PC-3 (cell line): ENCODE measurements around the gene MPC2. TPM values are rescaled to one million over a fixed set of nuclear protein-coding genes. Genes with fewer than 3 reads are reported as not detected.
"Not testable (repeated sequence)": the region's sequence is repeated elsewhere in the genome, so short reads cannot be mapped to it uniquely, and the experiment has no call there.

Experiments used
- ATAC-seq: fragments of 200-7000 bp; cut with Tn5 transposase; 2 replicates; pipeline ENCODE4 v1.9.1; 2020; ENCODE audit warnings: mild to moderate bottlenecking, moderate library complexity
- BruUV-seq: library from RNA; stranded (reverse); fragments of 400-500 nt; replicated peaks from 2 replicates; lab custom pipeline; 2021; lab: Mats Ljungman, UMichigan
- CTCF ChIA-PET: fragments of 300-600 bp; sonication (Branson Sonifier 250); formaldehyde crosslinking; loops from one replicate; lab custom pipeline; 2022; ENCODE audit warnings: antibody characterized with exemption; lab: Charles Lee
- POLR2A ChIA-PET: fragments of 300-600 bp; sonication (Branson Sonifier 250); formaldehyde crosslinking; loops from one replicate; lab custom pipeline; 2022; ENCODE audit warnings: antibody characterized with exemption; ENCODE audit not compliant: unreplicated experiment; lab: Charles Lee
- DNase-seq: peaks from one replicate; pipeline ENCODE4 v3.0.0-alpha.2; 2015
- H2AFZ ChIP-seq: fragments of 300-600 bp; sonication (generic); 2 replicates; pipeline ENCODE4 v1.6.0; 2016; ENCODE audit warnings: antibody characterized with exemption, low read length
- H3F3A ChIP-seq: fragments of 300-600 bp; sonication (generic); one replicate; pipeline ENCODE4 v1.6.0; 2017; ENCODE audit warnings: antibody characterized with exemption, low read length, control low read depth, mild to moderate bottlenecking; ENCODE audit not compliant: unreplicated experiment
- H3K27ac ChIP-seq: fragments of 300-600 bp; sonication (generic); 2 replicates; pipeline ENCODE4 v1.5.1; 2016; ENCODE audit warnings: mild to moderate bottlenecking, low read length
- H3K27me3 ChIP-seq: fragments of 300-600 bp; sonication (generic); 2 replicates; pipeline ENCODE4 v1.6.1; 2016; ENCODE audit warnings: low read length, mixed read lengths
- H3K36me3 ChIP-seq: fragments of 300-600 bp; sonication (generic); 2 replicates; pipeline ENCODE4 v1.6.1; 2016; ENCODE audit warnings: low read depth, mixed run types, low read length, mixed read lengths
- H3K4me1 ChIP-seq: fragments of 300-600 bp; sonication (generic); 2 replicates; pipeline ENCODE4 v1.5.1; 2016; ENCODE audit warnings: low read length; ENCODE audit not compliant: insufficient read depth
- H3K4me2 ChIP-seq: fragments of 300-600 bp; sonication (generic); 2 replicates; pipeline ENCODE4 v1.6.0; 2016; ENCODE audit warnings: low read length
- H3K4me3 ChIP-seq: fragments of 300-600 bp; sonication (generic); 2 replicates; pipeline ENCODE4 v1.5.1; 2016; ENCODE audit warnings: mild to moderate bottlenecking, low read length, mixed read lengths
- H3K79me2 ChIP-seq: fragments of 300-600 bp; sonication (generic); 2 replicates; pipeline ENCODE4 v1.6.1; 2017; ENCODE audit warnings: low read length, mixed read lengths
- H3K9ac ChIP-seq: fragments of 300-600 bp; sonication (generic); 2 replicates; pipeline ENCODE4 v1.6.0; 2016; ENCODE audit warnings: mild to moderate bottlenecking, low read length
- H3K9me2 ChIP-seq: fragments of 300-600 bp; sonication (generic); replicated peaks from 2 replicates; pipeline ENCODE4 v1.6.1; 2016; ENCODE audit warnings: mixed run types, low read length, mixed read lengths
- H3K9me3 ChIP-seq: fragments of 300-600 bp; sonication (generic); 2 replicates; pipeline ENCODE4 v1.6.1; 2016; ENCODE audit warnings: low read length, mixed read lengths
- H4K20me1 ChIP-seq: fragments of 300-600 bp; sonication (generic); 2 replicates; pipeline ENCODE4 v1.6.1; 2016; ENCODE audit warnings: low read length, mixed read lengths
- CTCF ChIP-seq: fragments of 300-600 bp; sonication (generic); conservative IDR thresholded peaks from 2 replicates; pipeline ENCODE4 v1.5.1; 2017; ENCODE audit warnings: antibody characterized with exemption, low read depth, mild to moderate bottlenecking, low read length
- EZH2 ChIP-seq: fragments of 300-600 bp; sonication (generic); IDR thresholded peaks from one replicate; pipeline ENCODE4 v1.6.1; 2017; ENCODE audit warnings: antibody characterized with exemption, mild to moderate bottlenecking, low read length; ENCODE audit not compliant: unreplicated experiment
- EZH2phosphoT487 ChIP-seq: fragments of 300-600 bp; sonication (generic); IDR thresholded peaks from 2 replicates; pipeline ENCODE4 v1.6.1; 2018; ENCODE audit warnings: mild to moderate bottlenecking, antibody characterized with exemption, low read length, borderline replicate concordance
- intact Hi-C: fragments of 100-400 bp; cut with micrococcal nuclease; formaldehyde crosslinking; loops from 2 replicates; pipeline ENCODE4 v1.9.0; 2023
- total RNA-seq: library from RNA; depleted of rRNA; stranded (reverse); fragments of >200 nt; gene quantifications from 2 replicates; pipeline ENCODE4 v1.2.3, GENCODE V29; 2014

The MPC2 gene
- total RNA-seq, 1 experiment from 2014 or later = 60.8 TPM

GRCh38 chr1:167898578-167899222, 38.2 kb downstream of the MPC2 start:
- Histone ChIP-seq H3K79me2 (no peaks in the 10 kb centered on the region), H3K27ac (no peak overlapping the region), H3K36me3 (no peaks in the 10 kb centered on the region), H3K4me2 (no peak overlapping the region), H3K4me1 (no peaks in the 10 kb centered on the region), H3F3A (no peaks in the 10 kb centered on the region), H3K27me3 (no peaks in the 10 kb centered on the region), H4K20me1 (no peaks in the 10 kb centered on the region), H3K9me3 (no peaks in the 10 kb centered on the region), H3K4me3 (no peak overlapping the region), H2AFZ (no peak overlapping the region), H3K9ac (no peak overlapping the region), H3K9me2 (no peaks in the 10 kb centered on the region)
- no TSS peak for BruUV-seq
- no peak for ATAC-seq
- intact Hi-C loops = no loop called here
- no peak for DNase-seq
- TF ChIP-seq EZH2 = no peak
- no peak for TF ChIP-seq CTCF
- no peak for TF ChIP-seq EZH2phosphoT487
- CTCF ChIA-PET = no interaction called here
- POLR2A ChIA-PET = no interaction called here

- no peak overlapping the region for H3K9ac ChIP-seq
- H3K4me1 ChIP-seq = no peaks in the 10 kb centered on the region
- H3K9me2 ChIP-seq = no peaks in the 10 kb centered on the region
- H2AFZ ChIP-seq = no peak overlapping the region
- H3K27me3 ChIP-seq = no peaks in the 10 kb centered on the region
- ChIA-PET CTCF (no interaction called here), POLR2A (interaction anchor here (0.6 kb wide), 1 partner anchor 359 kb away, joined by 37 read pairs; no protein-coding TSS in a partner anchor)
- H3F3A ChIP-seq = no peaks in the 10 kb centered on the region
- no peaks in the 10 kb centered on the region for H3K36me3 ChIP-seq
- TF ChIP-seq EZH2phosphoT487 (no peak), CTCF (no peak), EZH2 (no peak)
- DNase-seq = no peak
- no peaks in the 10 kb centered on the region for H4K20me1 ChIP-seq
- no peak overlapping the region for H3K27ac ChIP-seq
- no peak for ATAC-seq
- H3K4me2 ChIP-seq = no peak overlapping the region
- no peaks in the 10 kb centered on the region for H3K9me3 ChIP-seq
- H3K79me2 ChIP-seq = no peaks in the 10 kb centered on the region
- H3K4me3 ChIP-seq = no peak overlapping the region
- intact Hi-C loops = no loop called here
- BruUV-seq = no TSS peak
These were observed 43.1 kb downstream of the MPC2 start for GRCh38 chr1:167893798-167894197.

DNA sequence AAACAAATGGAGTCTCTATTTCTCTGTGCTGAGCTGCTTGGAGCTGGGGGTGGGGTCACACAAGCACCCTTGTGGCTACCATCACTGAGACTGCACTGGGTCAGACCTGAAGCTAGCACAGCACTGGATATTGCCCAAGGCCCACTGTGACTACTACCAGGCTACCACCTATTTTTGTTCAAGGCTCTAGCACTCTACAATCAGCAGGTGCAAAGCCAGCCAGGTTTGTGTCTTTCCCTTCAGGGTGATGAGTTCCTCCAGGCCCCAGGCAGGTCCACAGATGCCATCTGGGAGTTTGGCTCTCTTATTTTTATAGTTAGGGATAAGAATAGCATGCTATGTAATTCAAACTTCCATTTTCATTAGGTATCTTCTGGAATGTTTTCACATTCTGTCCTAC, 46.5 kb downstream of the MPC2 start:
- Histone ChIP-seq H3K4me3 (no peak overlapping the region), H3K27me3 (no peaks in the 10 kb centered on the region), H4K20me1 (no peaks in the 10 kb centered on the region), H3K36me3 (no peaks in the 10 kb centered on the region), H3K9ac (no peak overlapping the region), H3K4me2 (no peak overlapping the region), H3K4me1 (no peaks in the 10 kb centered on the region), H3K79me2 (no peaks in the 10 kb centered on the region), H3K9me3 (no peaks in the 10 kb centered on the region), H3F3A (no peaks in the 10 kb centered on the region), H3K9me2 (no peaks in the 10 kb centered on the region), H2AFZ (no peak overlapping the region), H3K27ac (no peak overlapping the region)
- ATAC-seq (no peak), DNase-seq (no peak)
- intact Hi-C loops = no loop called here
- TF ChIP-seq EZH2 (no peak), EZH2phosphoT487 (no peak), CTCF (no peak)
- ChIA-PET POLR2A (no interaction called here), CTCF (no interaction called here)
- BruUV-seq = no TSS peak

GRCh38 chr1:167887187-167887586, 49.7 kb downstream of the MPC2 start:
- H3K36me3 ChIP-seq, H2AFZ ChIP-seq, H3K4me1 ChIP-seq, DNase-seq, BruUV-seq, POLR2A ChIA-PET, H3K9ac ChIP-seq, H3K79me2 ChIP-seq, H3K4me3 ChIP-seq, CTCF ChIA-PET, H3K9me3 ChIP-seq, H3K27ac ChIP-seq, intact Hi-C loops, H3F3A ChIP-seq, H3K9me2 ChIP-seq, ATAC-seq, H3K27me3 ChIP-seq, H3K4me2 ChIP-seq, H4K20me1 ChIP-seq: not testable (repeated sequence)
